HT1080 (cell line): ENCODE results near the gene OR14I1. TPM values are rescaled to one million over a fixed set of nuclear protein-coding genes. Genes with fewer than 3 reads are reported as not detected.
A peak's percentile ranks its signal among the peaks of the same experiment; 100 is the strongest.
"Not testable (repeated sequence)": the region's sequence is repeated elsewhere in the genome, so short reads cannot be mapped to it uniquely, and the experiment has no call there.

Source experiments
- DNase-seq: peaks from one replicate; pipeline ENCODE4 v3.0.0-alpha.2; 2015; ENCODE audit warnings: low read depth
- small RNA-seq: library from RNA; depleted of rRNA; stranded (forward); fragments of <200 nt; gene quantifications from one replicate; pipeline ENCODE3, GENCODE V24; 2014
- total RNA-seq: library from RNA; depleted of rRNA; stranded (reverse); fragments of >200 nt; shearing (Covaris generic); gene quantifications from 2 replicates; pipeline ENCODE4 v1.2.3, GENCODE V29; 2014; rRNA removed

The OR14I1 gene
- total RNA-seq, 1 experiment from 2014 or later, result not detected

DNA sequence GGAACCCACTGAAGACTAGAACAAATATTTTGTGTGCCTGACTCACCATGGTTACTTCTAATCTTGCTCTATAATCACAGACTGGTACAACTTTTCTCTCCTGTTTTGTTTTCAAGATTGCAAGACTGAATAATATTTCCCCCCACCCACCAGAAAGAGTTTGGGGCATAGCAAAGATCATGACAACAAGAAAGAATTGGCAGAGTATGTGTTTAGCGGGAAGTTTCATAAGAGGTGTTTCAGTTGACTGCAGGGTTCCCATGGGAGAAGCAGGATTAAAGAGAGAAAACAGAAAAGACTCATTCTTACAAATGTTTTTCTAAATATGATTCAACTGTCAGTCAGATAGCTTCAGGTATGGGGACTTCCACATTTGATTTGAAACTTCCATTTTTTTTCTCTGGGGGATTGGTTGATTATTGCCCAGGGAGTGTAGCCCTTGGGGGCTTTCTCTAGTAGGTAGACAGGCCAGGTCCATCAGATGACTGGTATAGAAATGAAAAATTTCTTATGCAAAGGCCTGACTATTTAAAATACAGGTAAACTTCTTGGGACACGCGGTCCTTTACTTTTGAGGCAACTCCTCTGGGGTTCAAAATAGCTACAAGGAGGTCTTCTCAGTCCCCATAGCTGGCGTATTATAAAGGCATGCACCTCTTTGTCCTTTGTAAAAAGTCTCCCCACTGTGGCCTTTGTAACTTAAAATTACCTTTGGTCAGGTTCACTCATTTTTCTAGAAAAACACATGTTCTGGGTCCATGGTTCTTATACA is 13.9 kb downstream of the OR14I1 start:
- DNase-seq, result no peak

DNA sequence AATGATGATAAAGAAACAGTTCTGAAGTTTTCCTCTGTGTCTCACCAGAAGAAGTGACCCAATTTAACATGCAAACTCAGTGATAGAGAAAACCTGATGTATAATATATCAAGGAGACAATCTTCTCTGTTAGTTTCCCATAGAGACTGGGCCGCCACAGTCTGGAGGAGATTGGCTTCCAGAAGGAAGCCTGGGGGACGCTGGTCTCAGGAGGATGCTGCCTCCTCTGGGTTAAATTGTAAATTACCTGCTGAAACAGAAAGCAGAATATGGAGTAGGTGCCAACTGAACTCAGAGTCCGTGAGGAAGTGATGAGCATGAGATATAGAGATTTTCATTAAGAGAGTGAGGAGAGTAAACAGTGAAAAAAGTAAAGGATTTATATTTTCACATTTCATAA is 15.8 kb downstream of the OR14I1 start:
- DNase-seq, result peak; percentile 50

DNA sequence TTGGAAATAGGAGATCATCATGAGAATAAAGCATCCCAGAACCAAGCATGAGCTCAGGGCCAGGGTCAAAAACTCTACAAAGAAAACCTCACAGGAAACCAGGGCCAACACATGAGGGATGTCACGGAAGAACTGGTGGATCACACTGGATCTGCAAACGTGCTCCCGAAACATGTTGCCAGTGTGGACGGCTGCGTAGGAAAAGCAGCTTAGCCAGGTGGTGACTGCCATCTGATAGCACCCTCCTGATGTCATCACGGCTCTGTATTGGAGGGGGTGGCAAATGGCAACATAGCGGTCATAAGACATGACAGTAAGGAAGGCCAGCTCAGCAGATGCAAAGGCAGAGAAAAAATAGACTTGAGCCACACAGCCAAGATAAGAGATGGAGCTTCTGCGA is 20.9 kb downstream of the OR14I1 start:
- DNase-seq, result no peak

DNA sequence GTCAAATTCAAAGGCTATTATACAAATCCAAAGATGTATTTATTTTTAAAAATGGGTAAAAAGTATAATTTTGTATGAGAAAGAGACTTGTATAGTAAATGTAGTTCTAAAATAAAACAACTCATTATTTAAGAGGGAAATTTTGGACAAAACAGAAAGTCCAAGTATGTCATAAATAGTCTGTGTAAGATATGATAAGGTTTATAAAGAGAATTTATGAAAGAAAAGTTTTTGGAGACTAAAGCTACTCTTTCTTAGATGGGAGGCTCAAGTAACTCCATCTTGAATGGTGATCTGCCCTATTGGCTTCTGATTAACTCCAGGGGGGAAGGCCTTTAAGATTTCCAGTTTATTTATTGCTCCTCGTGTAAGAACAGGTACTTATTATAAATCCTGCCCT is 32.6 kb downstream of the OR14I1 start:
- no peak for DNase-seq

DNA sequence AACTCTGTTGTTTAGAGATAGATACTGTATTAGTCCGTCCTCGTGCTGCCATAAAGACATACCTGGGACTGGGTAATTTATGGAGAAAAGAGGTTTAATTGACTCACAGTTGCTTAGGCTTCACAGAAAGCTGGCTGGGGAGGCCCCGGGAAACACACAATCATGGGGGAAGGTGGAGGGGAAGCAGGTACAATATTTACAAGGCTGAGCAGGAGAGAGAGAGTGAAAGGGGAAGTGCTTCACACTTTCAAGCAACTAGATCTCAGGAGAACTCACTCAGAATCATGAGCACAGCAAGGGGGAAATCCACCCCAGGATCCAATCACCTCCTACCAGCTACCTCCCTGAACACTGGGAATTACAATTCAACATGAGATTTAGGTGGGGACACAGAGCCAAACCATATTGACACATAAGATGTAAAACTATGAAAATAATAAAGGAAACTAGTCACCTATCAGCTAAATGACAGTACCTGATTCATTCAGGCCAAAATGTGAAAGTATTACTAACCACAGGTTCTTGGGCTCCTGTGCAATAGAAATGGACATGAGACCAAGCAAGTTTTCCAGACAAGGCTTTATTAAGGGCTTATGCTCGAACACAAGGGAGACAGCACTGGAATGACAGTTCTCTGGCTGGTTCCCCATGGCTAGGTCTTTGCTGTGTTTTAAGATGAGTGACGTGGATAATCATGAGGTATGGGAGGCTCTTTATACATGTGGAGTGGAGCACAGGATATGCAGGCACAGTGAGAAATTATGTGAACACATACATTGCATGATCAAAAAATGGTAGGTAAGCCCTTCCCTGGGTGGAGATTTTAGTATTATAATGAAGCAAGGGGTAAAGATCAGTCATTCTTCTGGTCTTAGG is 38.9 kb downstream of the OR14I1 start:
- DNase-seq, result not testable (repeated sequence)

DNA sequence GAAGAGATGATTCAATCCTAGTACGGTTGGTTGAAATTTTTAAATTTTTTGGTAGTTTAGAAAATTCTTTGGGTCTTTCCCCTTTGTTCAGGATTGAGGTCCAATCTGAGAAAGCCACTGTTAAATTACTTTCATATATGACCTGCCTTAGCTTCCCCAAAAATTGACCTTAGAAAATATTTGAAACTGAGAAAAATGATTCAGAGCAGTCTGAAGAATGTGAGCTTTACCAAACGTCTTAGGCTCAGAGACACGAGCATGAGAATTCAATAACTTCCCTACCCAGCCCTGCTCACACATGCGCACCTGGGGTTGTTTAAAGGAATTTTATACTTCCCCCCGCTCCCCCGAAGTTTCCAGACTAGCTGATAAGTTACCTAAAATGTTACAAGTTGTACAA is 45.8 kb downstream of the OR14I1 start:
- not testable (repeated sequence) for DNase-seq

DNA sequence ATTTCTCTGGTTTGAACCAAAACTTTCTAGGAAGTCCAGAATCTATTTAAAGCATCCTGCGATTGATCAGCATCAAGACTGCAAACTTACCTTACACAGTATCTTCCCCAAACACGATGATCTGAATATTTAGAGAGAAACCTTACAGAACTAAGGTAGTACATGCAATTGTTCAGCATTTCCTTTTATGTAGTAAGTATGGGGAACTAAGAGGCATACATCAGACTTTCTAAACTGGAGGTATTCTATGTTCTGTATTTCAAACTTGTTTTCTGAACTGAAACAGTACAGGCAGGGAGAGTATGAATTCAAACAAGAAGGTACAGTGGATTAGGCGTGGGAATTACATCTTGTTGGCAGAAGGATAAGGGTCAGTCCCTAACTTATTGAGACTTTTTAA is 47.2 kb downstream of the OR14I1 start, which contains the start of gene OR2T27:
Gene OR2T27 (minus strand): TSS at position 175 of the 400 bp plus-strand sequence. CDS start 4,644 bp downstream, outside the sequence.
- not testable (repeated sequence) for DNase-seq

Small RNA genes within 50 kb of the gene (small RNA-seq; reads per million reads assigned to genes)
- not detected for gene AHCYP8

Other genes with a start within 250 kb of the OR14I1 start
- not detected in 2 replicates for gene OR2T3, start 229.4 kb downstream of the OR14I1 start, total RNA-seq
- not detected in 2 replicates for gene OR2T5, start 214.2 kb downstream of the OR14I1 start, total RNA-seq
- not detected in 2 replicates for gene OR2G6, start 194.7 kb downstream of the OR14I1 start, total RNA-seq
- not detected in 2 replicates for gene OR2T29, start 140.0 kb downstream of the OR14I1 start, total RNA-seq
- gene OR2T34, start 128.0 kb downstream of the OR14I1 start, total RNA-seq, result not detected in 2 replicates
- gene OR2T10, start 105.1 kb downstream of the OR14I1 start, total RNA-seq, result not detected in 2 replicates
- gene OR2T11, start 67.7 kb downstream of the OR14I1 start, total RNA-seq, result not detected in 2 replicates
- not detected in 2 replicates for gene OR2T35, start 57.5 kb downstream of the OR14I1 start, total RNA-seq
- not detected in 2 replicates for gene OR2T27, start 47.2 kb downstream of the OR14I1 start, total RNA-seq
- 2.0 and 3.8 TPM in 2 replicates for gene LYPD8, start 53.0 kb upstream of the OR14I1 start, total RNA-seq
- 29.2 and 36.2 TPM in 2 replicates for gene SH3BP5L, start 123.1 kb upstream of the OR14I1 start, total RNA-seq
- gene ZNF672, start 135.5 kb upstream of the OR14I1 start, total RNA-seq, result 27.3 and 28.0 TPM in 2 replicates
- 23.5 and 25.8 TPM in 2 replicates for gene ZNF692, start 156.3 kb upstream of the OR14I1 start, total RNA-seq
- 5.7 and 7.0 TPM in 2 replicates for gene PGBD2, start 203.5 kb upstream of the OR14I1 start, total RNA-seq